ENCODE data around the gene ALX3. TPM values are rescaled to one million over a fixed set of nuclear protein-coding genes. Genes with fewer than 3 reads are reported as not detected.

The ALX3 gene
- total RNA-seq, 1 donor from 2014 or later = 2.8 TPM

DNA sequence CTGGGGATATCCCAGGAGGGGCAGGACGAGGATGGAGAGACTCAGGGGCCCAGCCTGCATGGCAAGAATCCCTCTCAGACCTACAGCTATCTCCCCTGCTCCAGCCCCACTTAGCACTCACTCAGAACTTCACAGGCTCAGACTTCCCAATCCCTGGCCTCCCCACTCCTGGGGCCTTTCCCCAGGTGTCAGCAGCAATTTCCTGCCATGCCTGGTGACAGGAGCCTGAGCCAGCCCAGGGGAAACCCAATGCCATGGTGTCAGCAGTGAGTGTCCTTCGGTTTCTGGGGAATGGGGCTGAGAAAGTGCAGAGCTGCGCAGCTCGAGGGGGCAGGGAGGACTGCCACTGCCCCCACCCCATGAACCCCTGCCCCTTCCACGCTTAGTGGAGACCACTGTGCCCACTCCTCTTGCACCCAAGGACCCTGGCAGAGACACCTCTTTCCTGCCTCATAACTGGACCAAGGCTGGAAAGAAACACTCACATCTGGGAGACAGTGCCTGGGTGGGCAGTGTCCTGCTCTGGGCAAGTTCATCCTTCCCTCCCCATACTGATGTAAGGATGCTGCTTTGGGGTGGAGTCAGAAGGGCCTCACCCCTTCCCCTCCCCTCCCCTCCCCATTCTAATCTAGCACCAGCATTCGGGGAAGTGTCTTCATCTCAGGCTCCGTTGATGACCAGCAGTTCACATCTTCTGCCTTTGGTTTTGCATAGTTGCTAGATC lies 24.6 kb upstream of the ALX3 start:
- TF ChIP-seq, protein P1, sequence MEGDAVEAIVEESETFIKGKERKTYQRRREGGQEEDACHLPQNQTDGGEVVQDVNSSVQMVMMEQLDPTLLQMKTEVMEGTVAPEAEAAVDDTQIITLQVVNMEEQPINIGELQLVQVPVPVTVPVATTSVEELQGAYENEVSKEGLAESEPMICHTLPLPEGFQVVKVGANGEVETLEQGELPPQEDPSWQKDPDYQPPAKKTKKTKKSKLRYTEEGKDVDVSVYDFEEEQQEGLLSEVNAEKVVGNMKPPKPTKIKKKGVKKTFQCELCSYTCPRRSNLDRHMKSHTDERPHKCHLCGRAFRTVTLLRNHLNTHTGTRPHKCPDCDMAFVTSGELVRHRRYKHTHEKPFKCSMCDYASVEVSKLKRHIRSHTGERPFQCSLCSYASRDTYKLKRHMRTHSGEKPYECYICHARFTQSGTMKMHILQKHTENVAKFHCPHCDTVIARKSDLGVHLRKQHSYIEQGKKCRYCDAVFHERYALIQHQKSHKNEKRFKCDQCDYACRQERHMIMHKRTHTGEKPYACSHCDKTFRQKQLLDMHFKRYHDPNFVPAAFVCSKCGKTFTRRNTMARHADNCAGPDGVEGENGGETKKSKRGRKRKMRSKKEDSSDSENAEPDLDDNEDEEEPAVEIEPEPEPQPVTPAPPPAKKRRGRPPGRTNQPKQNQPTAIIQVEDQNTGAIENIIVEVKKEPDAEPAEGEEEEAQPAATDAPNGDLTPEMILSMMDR (IDR thresholded peaks at IDR 0.05; ENCODE audit: unreplicated experiment) = no peak
- peaks cover 2% of the 10 kb centered on the region for H3K4me1 Mint-ChIP-seq (ENCODE audit: low read depth)
- no peaks in the 10 kb centered on the region for H3K9me3 Mint-ChIP-seq (ENCODE audit: low read depth)
- DNase-seq (ENCODE audit: low spot score, unreplicated experiment) = no peak
- H3K36me3 Mint-ChIP-seq (ENCODE audit: insufficient read depth) = no peaks in the 10 kb centered on the region
- peaks cover 79% of the 10 kb centered on the region for H3K27me3 Mint-ChIP-seq
- H3K27ac Mint-ChIP-seq = no peak overlapping the region
- H3K4me3 Mint-ChIP-seq (ENCODE audit: low read depth) = no peak overlapping the region

DNA sequence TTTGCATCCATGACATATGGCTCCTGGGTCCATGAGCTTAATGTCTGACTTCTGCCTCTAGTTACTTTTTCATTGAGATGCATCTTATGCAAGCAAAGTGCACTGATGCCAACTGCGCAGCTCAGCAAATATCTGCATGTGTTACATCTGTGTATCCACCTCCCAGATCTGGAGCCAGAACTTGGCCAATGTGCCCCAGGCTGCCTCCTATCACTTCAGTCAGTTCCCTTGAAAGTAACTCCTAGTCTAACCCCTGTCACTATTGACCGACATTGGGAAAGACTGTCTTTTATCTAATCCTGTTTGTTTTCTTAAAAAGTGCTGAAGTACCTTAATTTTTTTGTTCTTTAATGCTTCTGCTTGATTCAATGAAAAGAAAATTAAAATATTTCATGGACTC lies 22.5 kb upstream of the ALX3 start:
- peaks cover 73% of the 10 kb centered on the region for H3K27me3 Mint-ChIP-seq
- DNase-seq (ENCODE audit: low spot score, unreplicated experiment) = no peak

DNA sequence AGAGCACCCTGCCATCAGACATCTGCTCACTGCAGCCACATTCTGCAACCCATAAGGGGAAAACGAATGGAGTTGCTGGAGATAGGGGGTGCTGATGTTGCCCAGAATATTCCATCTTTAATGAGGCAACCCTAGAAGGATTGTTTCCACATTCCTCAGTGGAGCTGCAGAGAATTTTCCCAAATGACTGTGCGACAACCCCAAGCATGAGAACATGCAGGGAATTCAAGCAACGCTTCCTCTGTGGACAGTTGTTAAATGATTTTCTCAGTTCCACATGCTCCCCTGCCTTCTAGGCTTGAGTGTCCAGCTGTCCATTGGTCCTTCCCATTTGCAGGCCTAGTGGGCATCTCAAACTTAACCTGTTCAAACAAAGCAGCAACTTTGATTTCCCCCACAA lies 21.3 kb upstream of the ALX3 start:
- H3K27me3 Mint-ChIP-seq = peaks cover 81% of the 10 kb centered on the region
- H3K4me3 Mint-ChIP-seq (ENCODE audit: low read depth) = no peak overlapping the region
- H3K27ac Mint-ChIP-seq = no peak overlapping the region
- peaks cover 5% of the 10 kb centered on the region for H3K4me1 Mint-ChIP-seq (ENCODE audit: low read depth)
- TF ChIP-seq, protein P1 (IDR thresholded peaks at IDR 0.05; ENCODE audit: unreplicated experiment) = no peak
- DNase-seq (ENCODE audit: low spot score, unreplicated experiment) = no peak
- no peaks in the 10 kb centered on the region for H3K9me3 Mint-ChIP-seq (ENCODE audit: low read depth)
- no peaks in the 10 kb centered on the region for H3K36me3 Mint-ChIP-seq (ENCODE audit: insufficient read depth)

More for the DNA sequence above, 22.5 kb upstream of the ALX3 start:
- no peaks in the 10 kb centered on the region for H3K9me3 Mint-ChIP-seq (ENCODE audit: low read depth)
- no peak overlapping the region for H3K27ac Mint-ChIP-seq
- no peaks in the 10 kb centered on the region for H3K36me3 Mint-ChIP-seq (ENCODE audit: insufficient read depth)
- TF ChIP-seq, protein P1 (IDR thresholded peaks at IDR 0.05; ENCODE audit: unreplicated experiment) = no peak
- H3K4me1 Mint-ChIP-seq (ENCODE audit: low read depth) = peaks cover 5% of the 10 kb centered on the region
- no peak overlapping the region for H3K4me3 Mint-ChIP-seq (ENCODE audit: low read depth)

DNA sequence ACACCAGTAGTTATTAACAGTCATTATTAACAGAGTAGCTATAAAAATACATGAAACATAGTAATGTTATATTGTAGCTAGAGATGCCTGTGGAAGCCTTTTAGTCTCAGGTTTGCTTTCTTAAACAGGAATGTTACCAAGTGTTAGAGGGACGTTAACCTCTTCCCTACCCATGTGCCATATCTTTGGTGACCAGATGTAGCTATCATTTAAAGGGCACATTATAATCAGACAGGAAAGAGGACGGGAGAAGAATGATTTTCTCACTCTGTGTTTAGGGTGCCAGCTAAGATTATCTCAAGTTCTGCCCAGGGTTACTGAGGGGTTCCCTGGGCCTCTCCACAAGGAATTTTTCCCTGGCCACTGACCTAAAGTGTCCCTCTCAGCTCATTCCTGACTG lies 20.9 kb upstream of the ALX3 start:
- Mint-ChIP-seq H3K36me3 (ENCODE audit: insufficient read depth) (no peaks in the 10 kb centered on the region), H3K9me3 (ENCODE audit: low read depth) (no peaks in the 10 kb centered on the region), H3K27ac (no peak overlapping the region), H3K4me3 (ENCODE audit: low read depth) (no peak overlapping the region), H3K27me3 (peaks cover 81% of the 10 kb centered on the region), H3K4me1 (ENCODE audit: low read depth) (peaks cover 5% of the 10 kb centered on the region)
- no peak for DNase-seq (ENCODE audit: low spot score, unreplicated experiment)
- TF ChIP-seq, protein P1 (IDR thresholded peaks at IDR 0.05; ENCODE audit: unreplicated experiment) = no peak

DNA sequence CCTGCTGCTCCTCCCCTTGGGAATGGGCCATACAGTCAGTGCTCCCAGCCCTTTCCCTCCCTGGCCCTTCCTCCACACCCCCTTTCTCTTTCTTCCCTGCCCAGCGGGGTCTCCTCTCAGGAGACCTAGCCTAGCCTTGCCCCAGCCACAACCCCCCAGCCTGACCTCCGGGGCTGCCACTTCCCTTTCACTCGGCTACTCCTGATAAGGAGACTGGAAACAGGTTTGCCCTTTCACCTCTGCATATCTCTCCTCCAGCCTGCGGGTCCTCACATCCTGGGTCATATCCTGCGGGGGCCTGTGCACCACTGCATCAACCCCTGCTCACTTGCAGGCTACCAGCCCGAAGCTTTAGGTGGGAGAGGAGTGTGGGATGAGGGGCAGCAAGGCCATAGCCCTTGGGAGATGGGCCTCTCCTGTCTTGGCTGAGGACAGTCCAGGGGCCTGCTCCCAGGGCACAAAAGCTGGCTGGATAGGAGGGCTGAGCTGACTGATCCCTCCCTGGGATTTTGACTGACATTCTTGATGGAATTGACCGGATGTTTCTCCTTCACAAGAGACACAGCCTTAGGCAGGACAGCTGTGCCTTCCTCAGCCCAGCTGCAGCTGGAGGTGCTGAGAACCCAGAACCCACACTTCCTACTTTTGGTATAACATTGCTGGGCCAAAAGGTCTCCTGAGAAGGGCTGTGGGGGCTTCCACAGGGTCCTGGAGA lies 19.2 kb upstream of the ALX3 start:
- H3K4me3 Mint-ChIP-seq (ENCODE audit: low read depth) = no peak overlapping the region

More for the DNA sequence above, 19.2 kb upstream of the ALX3 start:
- no peak for DNase-seq (ENCODE audit: low spot score, unreplicated experiment)
- peaks cover 87% of the 10 kb centered on the region for H3K27me3 Mint-ChIP-seq
- H3K27ac Mint-ChIP-seq = peak overlapping the region; percentile 39
- H3K36me3 Mint-ChIP-seq (ENCODE audit: insufficient read depth) = no peaks in the 10 kb centered on the region
- peaks cover 5% of the 10 kb centered on the region for H3K4me1 Mint-ChIP-seq (ENCODE audit: low read depth)
- H3K9me3 Mint-ChIP-seq (ENCODE audit: low read depth) = no peaks in the 10 kb centered on the region
- TF ChIP-seq, protein P1 (IDR thresholded peaks at IDR 0.05; ENCODE audit: unreplicated experiment) = no peak
